Measurements from ENCODE around the gene FAM131A. TPM values are rescaled to one million over a fixed set of nuclear protein-coding genes. Genes with fewer than 3 reads are reported as not detected.

Gene FAM131A
- total RNA-seq, 1 experiment from 2014 or later: 23.0 TPM

GRCh38 chr3:184298759-184299487, 38.5 kb upstream of the FAM131A start, which contains the start of gene PSMD2 (continued):
- TF ChIP-seq ZNF532 (CRISPR knock-in tag; IDR thresholded peaks at IDR 0.05; ENCODE audit: borderline replicate concordance): no peak
- no peak for TF ChIP-seq ZNF281 (CRISPR knock-in tag; IDR thresholded peaks at IDR 0.05)
- no peak for TF ChIP-seq ESRRA (CRISPR knock-in tag; IDR thresholded peaks at IDR 0.05; ENCODE audit: borderline replicate concordance)
- no peak for TF ChIP-seq STAT6 (CRISPR knock-in tag; conservative IDR thresholded peaks at IDR 0.05; ENCODE audit: low read depth)
- no peak for TF ChIP-seq RELA (CRISPR knock-in tag; IDR thresholded peaks at IDR 0.05; ENCODE audit: borderline replicate concordance)
- TF ChIP-seq USF2 (CRISPR knock-in tag; IDR thresholded peaks at IDR 0.05): 0 out of 2 replicates have a peak, but pooled peaks have one; percentile 13
- TF ChIP-seq ETV6 (CRISPR knock-in tag; IDR thresholded peaks at IDR 0.05): no peak
- TF ChIP-seq ATF1 (CRISPR knock-in tag; IDR thresholded peaks at IDR 0.05): 0 out of 2 replicates have a peak, but pooled peaks have one; percentile 30
- no peak for TF ChIP-seq IRF1 (CRISPR knock-in tag; IDR thresholded peaks at IDR 0.05)
- no peak; the same call in 1 of the 2 replicates for TF ChIP-seq KAT7 (CRISPR knock-in tag; IDR thresholded peaks at IDR 0.05; ENCODE audit: borderline replicate concordance)
- no peak for TF ChIP-seq OVOL2 (CRISPR knock-in tag; IDR thresholded peaks at IDR 0.05; ENCODE audit: borderline replicate concordance)
- TF ChIP-seq IRF2 (CRISPR knock-in tag; IDR thresholded peaks at IDR 0.05; ENCODE audit: borderline replicate concordance, low read depth): no peak

All from WTC11 (cell line).